ENCODE data around the gene DLG5.

DLG5 gene

GRCh38 chr10:77926566-77927401 is at the start of gene DLG5:
DLG5 (minus strand) TSS chr10:77926755; CDS start chr10:77926520, 235 bp downstream.
- peak; percentile 61 for DNase-seq

GRCh38 chr10:77975086-77975666 is 48.6 kb upstream of the DLG5 start:
- DNase-seq = no peak

- peak; percentile 49 for DNase-seq
These were observed 48.0 kb upstream of the DLG5 start for GRCh38 chr10:77974396-77975074.

GRCh38 chr10:77973276-77973675 is 46.7 kb upstream of the DLG5 start:
- DNase-seq = no peak

- no peak for DNase-seq
These were observed 45.6 kb upstream of the DLG5 start for GRCh38 chr10:77972148-77972547.

GRCh38 chr10:77971804-77972144 is 45.2 kb upstream of the DLG5 start:
- DNase-seq = no peak

- peak; percentile 96 for DNase-seq
These were observed 44.6 kb upstream of the DLG5 start for GRCh38 chr10:77970869-77971803.

GRCh38 chr10:77969114-77969513 is 42.6 kb upstream of the DLG5 start:
- DNase-seq = no peak

GRCh38 chr10:77967611-77968022 is 41.1 kb upstream of the DLG5 start:
- no peak for DNase-seq

- peak; percentile 87 for DNase-seq
These were observed 38.7 kb upstream of the DLG5 start for GRCh38 chr10:77965294-77965693.

- DNase-seq = peak; percentile 52
These were observed 38.3 kb upstream of the DLG5 start for GRCh38 chr10:77964811-77965210.

- no peak for DNase-seq
These were observed 37.3 kb upstream of the DLG5 start for GRCh38 chr10:77963901-77964300.

GRCh38 chr10:77962350-77963146 is 36.0 kb upstream of the DLG5 start:
- DNase-seq = no peak

GRCh38 chr10:77961668-77962067 is 35.1 kb upstream of the DLG5 start:
- DNase-seq = peak; percentile 16

- DNase-seq = no peak
These were observed 34.3 kb upstream of the DLG5 start for GRCh38 chr10:77960829-77961329.

- no peak for DNase-seq
These were observed 33.4 kb upstream of the DLG5 start for GRCh38 chr10:77959887-77960455.

- DNase-seq = no peak
These were observed 32.8 kb upstream of the DLG5 start for GRCh38 chr10:77959384-77959783.

GRCh38 chr10:77955136-77955535 is 28.6 kb upstream of the DLG5 start:
- DNase-seq = no peak

- peak; percentile 83 for DNase-seq
These were observed 22.6 kb upstream of the DLG5 start for GRCh38 chr10:77949167-77949566.

- DNase-seq = no peak
These were observed 19.5 kb upstream of the DLG5 start for GRCh38 chr10:77946084-77946483.

- peak; percentile 97 for DNase-seq
These were observed 18.0 kb upstream of the DLG5 start for GRCh38 chr10:77944519-77944918.
